Gastrocnemius medialis (tissue), 4 donors: Measurements from ENCODE around the gene ATP1B1. TPM values are rescaled to one million over a fixed set of nuclear protein-coding genes. Genes with fewer than 3 reads are reported as not detected.

Experiments
- ATAC-seq, 2 donors: fragments of 150-250 bp; one replicate each; pipeline ENCODE4 v1.9.1; 2016
- DNase-seq, 2 donors: peaks; one replicate each; pipeline ENCODE4 v3.0.0-alpha.2; 2019
- H3K27ac ChIP-seq, 4 donors: fragments of 200-600 bp; sonication (generic); 1 replicate in 1 of 4; 2 replicates in 3 of 4; pipeline ENCODE4 v1.5.1; 2016 to 2018; ENCODE audit warnings: mild to moderate bottlenecking in 2 of 4, moderate library complexity in 1 of 4
- H3K27me3 ChIP-seq, 3 donors: fragments of 200-600 bp; sonication (generic) in 2 of 3; 1 replicate in 1 of 3; 2 replicates in 2 of 3; pipeline versions ENCODE4 v1.5.1 to v1.6.0; 2016 to 2019; ENCODE audit warnings: mild to moderate bottlenecking in 1 of 3, moderate library complexity in 1 of 3
- H3K36me3 ChIP-seq, 2 donors: fragments of 200-600 bp; sonication (generic) in 1 of 2; one replicate each; pipeline ENCODE4 v1.5.1; 2017 to 2018
- H3K4me1 ChIP-seq, 2 donors: fragments of 200-600 bp; sonication (generic) in 1 of 2; one replicate each; pipeline ENCODE4 v1.5.1; 2016 to 2017; ENCODE audit warnings: mild to moderate bottlenecking in 2 of 2
- H3K4me3 ChIP-seq, 4 donors: fragments of 200-600 bp; sonication (generic) in 3 of 4; 1 replicate in 1 of 4; 2 replicates in 3 of 4; pipeline ENCODE4 v1.5.1; 2016 to 2019; ENCODE audit warnings: mild to moderate bottlenecking in 2 of 4
- H3K9me3 ChIP-seq, 3 donors: fragments of 200-600 bp; sonication (generic) in 2 of 3; 1 replicate in 1 of 3; 2 replicates in 2 of 3; pipeline ENCODE4 v1.5.1; 2016 to 2019
- POLR2A ChIP-seq, 2 donors: fragments of 450-650 bp; IDR thresholded peaks; one replicate each; pipeline ENCODE4 v1.6.1; 2017; ENCODE audit warnings: antibody characterized with exemption in 2 of 2, mild to moderate bottlenecking in 2 of 2, moderate library complexity in 2 of 2
- in situ Hi-C, 4 donors: fragments of 200-750 bp; cut with MboI; loops; one replicate each; pipeline versions ENCODE4 v1.15.0 to v1.8.0; 2017; ENCODE audit warnings: low sequenced_read_pairs in 4 of 4
- intact Hi-C: fragments of 100-400 bp; cut with DNase I; formaldehyde crosslinking; loops from one replicate; pipeline ENCODE4 v1.15.1; 2023; ENCODE audit warnings: low total_unique reads
- total RNA-seq, 4 donors: library from RNA; depleted of rRNA; stranded (reverse); fragments of >200 nt; gene quantifications; one replicate each; pipeline versions ENCODE4 v1.1.0 to v1.2.3, GENCODE V29; 2016
- TF ChIP-seq, protein P1 (sequence below), 5 experiments: fragments of 450-650 bp in 3 of 5; fragments of 200-600 bp in 2 of 5; sonication (generic) in 2 of 5; IDR thresholded peaks in 4 of 5; conservative IDR thresholded peaks in 1 of 5; 1 replicate in 4 of 5; 2 replicates in 1 of 5; pipeline ENCODE4 v1.5.1; 2016 to 2019; ENCODE audit warnings: antibody characterized with exemption in 5 of 5, mild to moderate bottlenecking in 3 of 5, moderate library complexity in 3 of 5

ATP1B1 gene
- total RNA-seq, 4 donors from 2014 or later = 111 to 377 (median 324) TPM

DNA sequence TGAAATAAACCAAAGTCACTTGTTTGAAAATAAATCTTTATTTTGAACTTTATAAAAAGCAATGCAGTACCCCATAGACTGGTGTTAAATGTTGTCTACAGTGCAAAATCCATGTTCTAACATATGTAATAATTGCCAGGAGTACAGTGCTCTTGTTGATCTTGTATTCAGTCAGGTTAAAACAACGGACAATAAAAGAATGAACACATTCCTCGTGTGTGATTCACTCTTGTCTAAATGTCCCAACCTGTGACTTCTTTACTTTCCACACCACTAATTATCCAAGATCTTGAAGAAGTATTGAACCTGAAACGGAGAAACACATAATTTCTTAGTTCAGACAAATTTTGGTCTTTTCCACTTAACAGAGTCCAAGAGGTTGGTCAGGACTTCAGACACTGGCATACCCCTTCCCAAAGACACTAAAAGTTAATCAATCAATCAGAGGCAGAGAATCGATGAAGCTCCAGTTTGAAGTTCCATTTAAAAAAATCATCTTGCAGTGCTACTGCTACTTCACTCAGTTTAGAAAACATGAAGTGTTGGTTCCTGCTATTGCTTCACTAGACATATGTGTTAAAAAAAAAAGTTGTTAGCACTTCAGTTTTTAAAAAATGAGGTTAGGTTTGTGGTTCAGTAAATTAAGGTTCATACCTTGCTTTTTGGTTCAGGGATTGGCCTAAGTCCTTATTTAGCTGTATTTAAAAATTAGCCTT lies 26.2 kb downstream of the ATP1B1 start:
- Histone ChIP-seq H3K4me3 (no peak overlapping the region), H3K4me1 (peaks cover 0 to 12% of the 10 kb centered on the region in 2 donors), H3K9me3 (no peaks in the 10 kb centered on the region), H3K27ac (peak overlapping the region; percentile 30 to 65 (median 48)), H3K36me3 (peaks cover 0 to 42% of the 10 kb centered on the region in 2 donors), H3K27me3 (no peaks in the 10 kb centered on the region)
- no peak for ATAC-seq
- no peak for DNase-seq
- intact Hi-C loops = no loop called here
- no peak for TF ChIP-seq POLR2A (IDR thresholded peaks at IDR 0.05)
- TF ChIP-seq, protein P1, sequence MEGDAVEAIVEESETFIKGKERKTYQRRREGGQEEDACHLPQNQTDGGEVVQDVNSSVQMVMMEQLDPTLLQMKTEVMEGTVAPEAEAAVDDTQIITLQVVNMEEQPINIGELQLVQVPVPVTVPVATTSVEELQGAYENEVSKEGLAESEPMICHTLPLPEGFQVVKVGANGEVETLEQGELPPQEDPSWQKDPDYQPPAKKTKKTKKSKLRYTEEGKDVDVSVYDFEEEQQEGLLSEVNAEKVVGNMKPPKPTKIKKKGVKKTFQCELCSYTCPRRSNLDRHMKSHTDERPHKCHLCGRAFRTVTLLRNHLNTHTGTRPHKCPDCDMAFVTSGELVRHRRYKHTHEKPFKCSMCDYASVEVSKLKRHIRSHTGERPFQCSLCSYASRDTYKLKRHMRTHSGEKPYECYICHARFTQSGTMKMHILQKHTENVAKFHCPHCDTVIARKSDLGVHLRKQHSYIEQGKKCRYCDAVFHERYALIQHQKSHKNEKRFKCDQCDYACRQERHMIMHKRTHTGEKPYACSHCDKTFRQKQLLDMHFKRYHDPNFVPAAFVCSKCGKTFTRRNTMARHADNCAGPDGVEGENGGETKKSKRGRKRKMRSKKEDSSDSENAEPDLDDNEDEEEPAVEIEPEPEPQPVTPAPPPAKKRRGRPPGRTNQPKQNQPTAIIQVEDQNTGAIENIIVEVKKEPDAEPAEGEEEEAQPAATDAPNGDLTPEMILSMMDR (IDR thresholded peaks at IDR 0.05 in 4 of 5, conservative IDR thresholded peaks at IDR 0.05 in 1 of 5) = no peak
- in situ Hi-C loops = no loop called here

DNA sequence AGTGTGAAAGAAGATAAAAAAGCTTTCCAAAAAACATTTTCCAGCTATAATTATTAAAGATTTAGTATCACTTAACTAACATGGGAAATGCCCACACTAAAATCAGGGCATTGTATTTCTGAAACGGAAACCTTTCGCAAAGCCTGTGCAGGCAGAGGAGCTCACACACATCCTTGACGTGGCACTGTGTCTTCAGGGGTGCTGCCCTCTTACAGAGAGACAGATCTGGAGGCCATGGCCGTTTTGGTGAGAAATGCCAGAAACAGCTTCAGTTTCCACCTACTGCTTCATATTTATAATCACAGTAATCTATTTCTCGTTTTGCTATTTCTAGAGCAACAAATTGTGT lies 26.7 kb downstream of the ATP1B1 start:
- H3K27ac ChIP-seq = peak overlapping the region; percentile 7 to 65 (median 48)
- in situ Hi-C loops (no loop called here), intact Hi-C loops (no loop called here)
- no peak overlapping the region for H3K4me3 ChIP-seq
- H3K27me3 ChIP-seq = no peaks in the 10 kb centered on the region
- H3K9me3 ChIP-seq = no peaks in the 10 kb centered on the region
- ATAC-seq = no peak
- TF ChIP-seq POLR2A (IDR thresholded peaks at IDR 0.05) = no peak
- TF ChIP-seq, protein P1 (IDR thresholded peaks at IDR 0.05 in 4 of 5, conservative IDR thresholded peaks at IDR 0.05 in 1 of 5) = no peak
- H3K4me1 ChIP-seq = peaks cover 0 to 12% of the 10 kb centered on the region in 2 donors
- no peak for DNase-seq
- H3K36me3 ChIP-seq = peaks cover 0 to 36% of the 10 kb centered on the region in 2 donors

DNA sequence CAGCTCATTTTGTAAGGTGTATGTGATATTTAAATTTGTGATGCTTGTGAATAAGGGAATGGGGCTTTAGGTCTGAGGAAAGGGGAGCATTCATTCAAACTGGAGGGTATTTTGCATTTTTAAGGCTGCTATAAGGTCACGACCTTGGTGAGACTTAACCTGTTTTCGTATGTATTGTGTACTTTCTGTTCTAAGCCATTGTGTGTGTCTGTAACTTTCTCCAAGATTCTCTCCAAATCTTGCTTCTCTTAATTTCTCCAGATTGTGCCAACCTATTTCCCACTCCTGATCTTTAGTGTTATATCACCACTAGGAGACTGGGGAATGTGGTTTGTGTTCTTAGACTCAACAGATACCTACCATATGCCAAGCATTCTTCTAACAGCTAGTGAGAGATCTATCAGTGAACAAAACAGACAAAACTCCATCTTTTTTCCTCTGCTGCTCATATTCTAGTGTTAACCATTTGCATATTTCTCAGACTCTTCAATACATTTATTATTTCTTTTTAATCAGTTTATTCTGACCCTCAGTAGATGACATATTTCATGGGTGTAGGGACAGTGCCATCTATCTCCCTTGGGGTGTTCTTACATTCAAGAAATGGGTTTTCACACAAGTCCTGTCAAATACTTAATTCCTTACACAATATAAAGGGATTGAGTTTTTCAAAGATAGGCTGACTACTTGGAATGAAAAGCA lies 27.5 kb downstream of the ATP1B1 start:
- ATAC-seq (peak in 1 of 2 donors; percentile 15), DNase-seq (no peak)
- Histone ChIP-seq H3K4me3 (no peak overlapping the region), H3K36me3 (peaks cover 0 to 29% of the 10 kb centered on the region in 2 donors), H3K9me3 (no peaks in the 10 kb centered on the region), H3K27me3 (no peaks in the 10 kb centered on the region), H3K27ac (peak overlapping the region; percentile 35 to 65 (median 48)), H3K4me1 (peaks cover 0 to 12% of the 10 kb centered on the region in 2 donors)
- intact Hi-C loops = no loop called here
- in situ Hi-C loops = no loop called here
- no peak for TF ChIP-seq POLR2A (IDR thresholded peaks at IDR 0.05)
- TF ChIP-seq, protein P1 (IDR thresholded peaks at IDR 0.05 in 4 of 5, conservative IDR thresholded peaks at IDR 0.05 in 1 of 5) = peak in 2 of 5 experiments; percentile 17 to 30

DNA sequence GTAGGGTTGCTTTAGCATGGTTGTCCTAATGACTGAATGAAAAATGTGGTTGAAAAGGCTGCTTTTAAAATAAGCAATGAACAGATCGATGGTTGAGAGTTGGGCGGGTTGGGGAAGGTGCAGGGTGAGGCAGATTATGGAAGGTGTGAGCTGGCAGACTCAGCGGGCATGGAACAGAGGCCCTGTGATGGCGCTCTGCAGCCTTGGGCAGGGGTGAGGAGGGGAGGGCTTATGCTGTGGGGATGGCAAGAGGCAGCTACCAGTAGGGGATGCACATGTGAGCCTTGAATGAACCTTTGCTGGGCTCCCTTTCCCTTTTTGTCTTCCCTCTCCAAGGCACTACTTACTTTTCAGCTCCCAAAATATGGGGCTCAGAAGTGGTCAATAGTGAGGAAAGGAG lies 30.9 kb downstream of the ATP1B1 start:
- TF ChIP-seq, protein P1 (IDR thresholded peaks at IDR 0.05 in 4 of 5, conservative IDR thresholded peaks at IDR 0.05 in 1 of 5) = no peak
- no peak for TF ChIP-seq POLR2A (IDR thresholded peaks at IDR 0.05)
- H3K36me3 ChIP-seq = peaks cover 0 to 3% of the 10 kb centered on the region in 2 donors
- ATAC-seq (no peak), DNase-seq (no peak)
- H3K4me1 ChIP-seq = peaks cover 0 to 2% of the 10 kb centered on the region in 2 donors
- H3K9me3 ChIP-seq = no peaks in the 10 kb centered on the region
- H3K4me3 ChIP-seq = no peak overlapping the region
- H3K27me3 ChIP-seq = no peaks in the 10 kb centered on the region
- H3K27ac ChIP-seq = no peak overlapping the region
- intact Hi-C loops (no loop called here), in situ Hi-C loops (no loop called here)
